ENCODE results near the gene ERN2.

The ERN2 gene

GRCh38 chr16:23687034-23687808 is 25.8 kb downstream of the ERN2 start:
- DNase-seq (ENCODE audit: low spot score), result no peak

GRCh38 chr16:23683487-23683886 is 29.5 kb downstream of the ERN2 start:
- no peak for DNase-seq (ENCODE audit: low spot score)

- DNase-seq (ENCODE audit: low spot score), result no peak
These were observed 30.8 kb downstream of the ERN2 start for GRCh38 chr16:23682181-23682580.

- DNase-seq (ENCODE audit: low spot score), result no peak
These were observed 33.1 kb downstream of the ERN2 start for GRCh38 chr16:23679986-23680336.

GRCh38 chr16:23679274-23679985 is 33.6 kb downstream of the ERN2 start:
- no peak for DNase-seq (ENCODE audit: low spot score)

- peak; percentile 62 for DNase-seq (ENCODE audit: low spot score)
These were observed 34.4 kb downstream of the ERN2 start, which contains the start of gene PLK1 for GRCh38 chr16:23678430-23679273. Gene PLK1 (plus strand): TSS chr16:23678889. CDS start chr16:23678933, 44 bp downstream.

- no peak for DNase-seq (ENCODE audit: low spot score)
These were observed 36.0 kb downstream of the ERN2 start for GRCh38 chr16:23676924-23677480.

GRCh38 chr16:23673971-23674614 is 38.9 kb downstream of the ERN2 start:
- no peak for DNase-seq (ENCODE audit: low spot score)

- DNase-seq (ENCODE audit: low spot score), result no peak
These were observed 42.8 kb downstream of the ERN2 start for GRCh38 chr16:23670137-23670776.

GRCh38 chr16:23668873-23669272 is 44.1 kb downstream of the ERN2 start:
- DNase-seq (ENCODE audit: low spot score), result no peak

GRCh38 chr16:23668225-23668624 is 44.8 kb downstream of the ERN2 start:
- no peak for DNase-seq (ENCODE audit: low spot score)

GRCh38 chr16:23667355-23667659 is 45.7 kb downstream of the ERN2 start:
- no peak for DNase-seq (ENCODE audit: low spot score)

- DNase-seq (ENCODE audit: low spot score), result no peak
These were observed 46.3 kb downstream of the ERN2 start for GRCh38 chr16:23666571-23667354.

GRCh38 chr16:23663918-23664317 is 49.1 kb downstream of the ERN2 start:
- DNase-seq (ENCODE audit: low spot score), result no peak

- DNase-seq (ENCODE audit: low spot score), result no peak
These were observed 61.0 kb downstream of the ERN2 start for GRCh38 chr16:23651943-23652468.

- DNase-seq (ENCODE audit: low spot score), result no peak
These were observed 62.2 kb downstream of the ERN2 start for GRCh38 chr16:23650674-23651416.

GRCh38 chr16:23642246-23642774 is 70.7 kb downstream of the ERN2 start:
- DNase-seq (ENCODE audit: low spot score), result no peak

- peak; percentile 94 for DNase-seq (ENCODE audit: low spot score)
These were observed 71.9 kb downstream of the ERN2 start, which contains the start of the genes DCTN5 and PALB2 for GRCh38 chr16:23640931-23641765. Gene DCTN5 (plus strand): TSS chr16:23641466. CDS start chr16:23641543, 77 bp downstream. Gene PALB2 (minus strand): TSS chr16:23641310. CDS start chr16:23641157, 153 bp downstream.
